Measurements from ENCODE around the gene NSMF. TPM values are rescaled to one million over a fixed set of nuclear protein-coding genes. Genes with fewer than 3 reads are reported as not detected.

Gene NSMF
- total RNA-seq, 1 donor, result 23.7 TPM

- Histone ChIP-seq H3K4me3 (ENCODE audit: low read length) (no peak overlapping the region), H3K9me3 (ENCODE audit: low read depth, low read length) (no peaks in the 10 kb centered on the region), H3K4me1 (ENCODE audit: insufficient read depth, low read length) (no peaks in the 10 kb centered on the region), H3K27me3 (ENCODE audit: insufficient read depth, low read length) (peaks cover 6% of the 10 kb centered on the region)
Measured at GRCh38 chr9:137439158-137439714, 19.9 kb downstream of the NSMF start.

- Histone ChIP-seq H3K9me3 (ENCODE audit: low read depth, low read length) (no peaks in the 10 kb centered on the region), H3K4me1 (ENCODE audit: insufficient read depth, low read length) (no peaks in the 10 kb centered on the region), H3K4me3 (ENCODE audit: low read length) (no peak overlapping the region), H3K27me3 (ENCODE audit: insufficient read depth, low read length) (peaks cover 6% of the 10 kb centered on the region)
Measured at GRCh38 chr9:137438591-137439157, 20.5 kb downstream of the NSMF start.

GRCh38 chr9:137437691-137438590 is 21.2 kb downstream of the NSMF start:
- H3K9me3 ChIP-seq (ENCODE audit: low read depth, low read length), result no peaks in the 10 kb centered on the region
- H3K27me3 ChIP-seq (ENCODE audit: insufficient read depth, low read length), result peaks cover 6% of the 10 kb centered on the region
- no peaks in the 10 kb centered on the region for H3K4me1 ChIP-seq (ENCODE audit: insufficient read depth, low read length)
- no peak overlapping the region for H3K4me3 ChIP-seq (ENCODE audit: low read length)

- Histone ChIP-seq H3K4me1 (ENCODE audit: insufficient read depth, low read length) (no peaks in the 10 kb centered on the region), H3K27me3 (ENCODE audit: insufficient read depth, low read length) (peaks cover 1% of the 10 kb centered on the region), H3K9me3 (ENCODE audit: low read depth, low read length) (no peaks in the 10 kb centered on the region), H3K4me3 (ENCODE audit: low read length) (no peak overlapping the region)
Measured at GRCh38 chr9:137436761-137437600, 22.2 kb downstream of the NSMF start.

- Histone ChIP-seq H3K4me3 (ENCODE audit: low read length) (no peak overlapping the region), H3K27me3 (ENCODE audit: insufficient read depth, low read length) (no peaks in the 10 kb centered on the region), H3K9me3 (ENCODE audit: low read depth, low read length) (no peaks in the 10 kb centered on the region), H3K4me1 (ENCODE audit: insufficient read depth, low read length) (no peaks in the 10 kb centered on the region)
Measured at GRCh38 chr9:137435980-137436760, 23.0 kb downstream of the NSMF start.

GRCh38 chr9:137435381-137435891 is 23.7 kb downstream of the NSMF start:
- H3K9me3 ChIP-seq (ENCODE audit: low read depth, low read length), result no peaks in the 10 kb centered on the region
- H3K27me3 ChIP-seq (ENCODE audit: insufficient read depth, low read length), result no peaks in the 10 kb centered on the region
- H3K4me3 ChIP-seq (ENCODE audit: low read length), result no peak overlapping the region
- no peaks in the 10 kb centered on the region for H3K4me1 ChIP-seq (ENCODE audit: insufficient read depth, low read length)

GRCh38 chr9:137434498-137435380 is 24.4 kb downstream of the NSMF start:
- no peaks in the 10 kb centered on the region for H3K4me1 ChIP-seq (ENCODE audit: insufficient read depth, low read length)
- H3K27me3 ChIP-seq (ENCODE audit: insufficient read depth, low read length), result no peaks in the 10 kb centered on the region
- H3K9me3 ChIP-seq (ENCODE audit: low read depth, low read length), result no peaks in the 10 kb centered on the region
- H3K4me3 ChIP-seq (ENCODE audit: low read length), result no peak overlapping the region

GRCh38 chr9:137433916-137434431 is 25.2 kb downstream of the NSMF start:
- Histone ChIP-seq H3K4me3 (ENCODE audit: low read length) (no peak overlapping the region), H3K27me3 (ENCODE audit: insufficient read depth, low read length) (no peaks in the 10 kb centered on the region), H3K9me3 (ENCODE audit: low read depth, low read length) (no peaks in the 10 kb centered on the region), H3K4me1 (ENCODE audit: insufficient read depth, low read length) (no peaks in the 10 kb centered on the region)

GRCh38 chr9:137433349-137433915 is 25.7 kb downstream of the NSMF start:
- H3K9me3 ChIP-seq (ENCODE audit: low read depth, low read length), result no peaks in the 10 kb centered on the region
- no peaks in the 10 kb centered on the region for H3K4me1 ChIP-seq (ENCODE audit: insufficient read depth, low read length)
- no peaks in the 10 kb centered on the region for H3K27me3 ChIP-seq (ENCODE audit: insufficient read depth, low read length)
- H3K4me3 ChIP-seq (ENCODE audit: low read length), result no peak overlapping the region

- no peaks in the 10 kb centered on the region for H3K27me3 ChIP-seq (ENCODE audit: insufficient read depth, low read length)
- H3K4me1 ChIP-seq (ENCODE audit: insufficient read depth, low read length), result no peaks in the 10 kb centered on the region
- H3K9me3 ChIP-seq (ENCODE audit: low read depth, low read length), result no peaks in the 10 kb centered on the region
- no peak overlapping the region for H3K4me3 ChIP-seq (ENCODE audit: low read length)
Measured at GRCh38 chr9:137432687-137433348, 26.3 kb downstream of the NSMF start.

GRCh38 chr9:137431416-137431931 is 27.7 kb downstream of the NSMF start:
- Histone ChIP-seq H3K27me3 (ENCODE audit: insufficient read depth, low read length) (no peaks in the 10 kb centered on the region), H3K4me3 (ENCODE audit: low read length) (no peak overlapping the region), H3K4me1 (ENCODE audit: insufficient read depth, low read length) (no peaks in the 10 kb centered on the region), H3K9me3 (ENCODE audit: low read depth, low read length) (no peaks in the 10 kb centered on the region)

GRCh38 chr9:137430723-137431415 is 28.3 kb downstream of the NSMF start:
- Histone ChIP-seq H3K9me3 (ENCODE audit: low read depth, low read length) (no peaks in the 10 kb centered on the region), H3K27me3 (ENCODE audit: insufficient read depth, low read length) (no peaks in the 10 kb centered on the region), H3K4me1 (ENCODE audit: insufficient read depth, low read length) (no peaks in the 10 kb centered on the region), H3K4me3 (ENCODE audit: low read length) (no peak overlapping the region)

Data from mononuclear cell (primary cell).